ENCODE data around the gene PHLDA2. TPM values are rescaled to one million over a fixed set of nuclear protein-coding genes. Genes with fewer than 3 reads are reported as not detected.

The PHLDA2 gene
- total RNA-seq, 1 experiment from 2014 or later, result 309 TPM

- ChIA-PET CTCF (no interaction called here), RAD21 (ENCODE audit: low non-redundant PET in 1 of 2, low total read pairs in 2 of 2, uncharacterized antibody in 2 of 2, unreplicated experiment in 2 of 2) (no interaction called here), POLR2A (no interaction called here)
- Histone ChIP-seq H3K36me3 (ENCODE audit: control insufficient read depth in 1 of 2, insufficient read depth in 2 of 2, low read length in 2 of 2) (peaks cover 60 to 69% of the 10 kb centered on the region in 2 experiments), H3K4me3 (replicated peaks in 1 of 2; ENCODE audit: low read depth in 1 of 2, low read length in 2 of 2) (no peak overlapping the region), H2AFZ (ENCODE audit: low read depth, low read length, poor library complexity, severe bottlenecking) (no peak overlapping the region), H4K20me1 (ENCODE audit: insufficient read depth) (peaks cover 3% of the 10 kb centered on the region; the same call in 1 of the 2 replicates), H3K9ac (ENCODE audit: low read length) (no peak overlapping the region), H3K27ac (ENCODE audit: low read depth, low read length) (no peak overlapping the region), H3K4me1 (ENCODE audit: control insufficient read depth in 1 of 2, insufficient read depth in 2 of 2, low read length in 2 of 2) (no peaks in the 10 kb centered on the region), H3K9me2 (ENCODE audit: insufficient read depth) (no peaks in the 10 kb centered on the region), H3K4me2 (ENCODE audit: low read length) (no peak overlapping the region), H3K9me3 (ENCODE audit: control insufficient read depth in 1 of 2, insufficient read depth in 1 of 2, low read depth in 1 of 2, low read length in 2 of 2) (no peaks in the 10 kb centered on the region), H3K27me3 (ENCODE audit: insufficient read depth, low read length) (no peaks in the 10 kb centered on the region), H3K79me2 (ENCODE audit: insufficient read depth, low read length) (peaks cover 91% of the 10 kb centered on the region)
- intact Hi-C loops (cut with micrococcal nuclease), result no loop called here
- BruUV-seq (replicated peaks), result no TSS peak
- ATAC-seq (no peak), DNase-seq (ENCODE audit: low read depth, low spot score) (no peak)
- TF ChIP-seq REST (IDR thresholded peaks at IDR 0.05; ENCODE audit: low read depth) (no peak), FOSL1 (IDR thresholded peaks at IDR 0.05; ENCODE audit: low read depth) (no peak), EZH2phosphoT487 (IDR thresholded peaks at IDR 0.05; ENCODE audit: borderline replicate concordance) (no peak), POLR2A (IDR thresholded peaks at IDR 0.05; ENCODE audit: borderline replicate concordance, extremely low read depth, insufficient read depth, insufficient read length) (no peak), EZH2 (IDR thresholded peaks at IDR 0.05) (no peak), RAD21 (IDR thresholded peaks at IDR 0.05; ENCODE audit: low read depth) (no peak), POLR2AphosphoS5 (IDR thresholded peaks at IDR 0.05; ENCODE audit: low read depth, low read length) (no peak), ELF1 (IDR thresholded peaks at IDR 0.05; ENCODE audit: borderline replicate concordance, low read depth) (no peak), CTCF (IDR thresholded peaks at IDR 0.05 in 2 of 3, conservative IDR thresholded peaks at IDR 0.05 in 1 of 3; ENCODE audit: borderline replicate concordance in 1 of 3, insufficient read depth in 1 of 3, low read depth in 2 of 3, low read length in 2 of 3) (no peak), SP1 (IDR thresholded peaks at IDR 0.05; ENCODE audit: low read depth) (no peak), SIN3A (IDR thresholded peaks at IDR 0.05; ENCODE audit: low read depth) (no peak), ZBTB33 (IDR thresholded peaks at IDR 0.05; ENCODE audit: extremely low read depth, insufficient replicate concordance, low read length) (no peak), MAX (IDR thresholded peaks at IDR 0.05) (no peak), JUND (IDR thresholded peaks at IDR 0.05) (no peak), YY1 (IDR thresholded peaks at IDR 0.05; ENCODE audit: extremely low read depth, insufficient replicate concordance, low read depth, low read length) (no peak), CBX3 (IDR thresholded peaks at IDR 0.05; ENCODE audit: low read depth) (no peak), EGR1 (IDR thresholded peaks at IDR 0.05; ENCODE audit: low read depth) (no peak), SRF (IDR thresholded peaks at IDR 0.05; ENCODE audit: low read depth) (no peak), ZNF274 (IDR thresholded peaks at IDR 0.05; ENCODE audit: low read depth, low read length) (no peak)
Measured at GRCh38 chr11:2961080-2961479, 31.9 kb upstream of the PHLDA2 start.
